ENCODE results near the gene C2orf66. TPM values are rescaled to one million over a fixed set of nuclear protein-coding genes. Genes with fewer than 3 reads are reported as not detected.

Gene C2orf66
- total and polyA plus RNA-seq, 2 experiments from 2014 or later = 0.07 TPM; not detected in 1

- no peak for DNase-seq (ENCODE audit: low spot score)
- Histone ChIP-seq H3K27ac (no peak overlapping the region), H3K79me2 (peaks cover 22% of the 10 kb centered on the region), H3K4me3 (no peak overlapping the region), H3K36me3 (replicated peaks; ENCODE audit: insufficient read depth, low read depth) (no peaks in the 10 kb centered on the region), H4K20me1 (ENCODE audit: insufficient read depth, poor library complexity, severe bottlenecking) (no peaks in the 10 kb centered on the region), H2AFZ (no peak overlapping the region), H3K27me3 (peaks cover 6% of the 10 kb centered on the region), H3K9me3 (ENCODE audit: low read depth) (no peaks in the 10 kb centered on the region), H3K4me2 (no peak overlapping the region), H3K9me2 (replicated peaks; ENCODE audit: insufficient read depth) (no peaks in the 10 kb centered on the region), H3K4me1 (ENCODE audit: insufficient read depth) (peaks cover 7% of the 10 kb centered on the region)
- TF ChIP-seq CTCF (IDR thresholded peaks at IDR 0.05; ENCODE audit: poor library complexity) = no peak
- TF ChIP-seq EZH2phosphoT487 (IDR thresholded peaks at IDR 0.05; ENCODE audit: low read depth, severe bottlenecking, unreplicated experiment) = no peak
- no peak for TF ChIP-seq EZH2 (IDR thresholded peaks at IDR 0.05; ENCODE audit: borderline replicate concordance)
- WGBS (ENCODE audit: low lambda C conversion rate, missing lambda C conversion rate) = 25% methylated on average over 2 of the region's 2 CpGs
Measured at GRCh38 chr2:196801674-196802261, 7.4 kb downstream of the C2orf66 start.

GRCh38 chr2:196798980-196799379, 10.2 kb downstream of the C2orf66 start:
- 9% methylated on average over 10 of the region's 10 CpGs for WGBS (ENCODE audit: low lambda C conversion rate, missing lambda C conversion rate)
- no peak for DNase-seq (ENCODE audit: low spot score)

GRCh38 chr2:196792865-196793264, 16.3 kb downstream of the C2orf66 start:
- no peak for DNase-seq (ENCODE audit: low spot score)
- no peaks in the 10 kb centered on the region for H3K36me3 ChIP-seq (replicated peaks; ENCODE audit: insufficient read depth, low read depth)
- H2AFZ ChIP-seq = no peak overlapping the region
- peaks cover under 1% of the 10 kb centered on the region for H3K4me1 ChIP-seq (ENCODE audit: insufficient read depth)
- H3K9me3 ChIP-seq (ENCODE audit: low read depth) = no peaks in the 10 kb centered on the region
- no peak overlapping the region for H3K4me2 ChIP-seq
- no peak overlapping the region for H3K4me3 ChIP-seq
- H3K79me2 ChIP-seq = peaks cover 9% of the 10 kb centered on the region
- no peaks in the 10 kb centered on the region for H3K27me3 ChIP-seq
- TF ChIP-seq EZH2 (IDR thresholded peaks at IDR 0.05; ENCODE audit: borderline replicate concordance) (no peak), CTCF (IDR thresholded peaks at IDR 0.05; ENCODE audit: poor library complexity) (no peak), EZH2phosphoT487 (IDR thresholded peaks at IDR 0.05; ENCODE audit: low read depth, severe bottlenecking, unreplicated experiment) (no peak)
- 98% methylated on average over 3 of the region's 3 CpGs for WGBS (ENCODE audit: low lambda C conversion rate, missing lambda C conversion rate)
- no peak overlapping the region for H3K27ac ChIP-seq
- H4K20me1 ChIP-seq (ENCODE audit: insufficient read depth, poor library complexity, severe bottlenecking) = no peaks in the 10 kb centered on the region
- H3K9me2 ChIP-seq (replicated peaks; ENCODE audit: insufficient read depth) = no peaks in the 10 kb centered on the region

More at GRCh38 chr2:196798980-196799379, 10.2 kb downstream of the C2orf66 start:
- H3K27ac ChIP-seq = peak overlapping the region; percentile 83
- no peaks in the 10 kb centered on the region for H3K36me3 ChIP-seq (replicated peaks; ENCODE audit: insufficient read depth, low read depth)
- peak overlapping the region; percentile 98 for H2AFZ ChIP-seq
- H3K4me1 ChIP-seq (ENCODE audit: insufficient read depth) = peaks cover 7% of the 10 kb centered on the region
- TF ChIP-seq EZH2phosphoT487 (IDR thresholded peaks at IDR 0.05; ENCODE audit: low read depth, severe bottlenecking, unreplicated experiment) (no peak), CTCF (IDR thresholded peaks at IDR 0.05; ENCODE audit: poor library complexity) (no peak), EZH2 (IDR thresholded peaks at IDR 0.05; ENCODE audit: borderline replicate concordance) (no peak)
- H3K27me3 ChIP-seq = no peaks in the 10 kb centered on the region
- no peaks in the 10 kb centered on the region for H3K9me3 ChIP-seq (ENCODE audit: low read depth)
- H3K4me3 ChIP-seq = peak overlapping the region; percentile 91
- no peaks in the 10 kb centered on the region for H3K9me2 ChIP-seq (replicated peaks; ENCODE audit: insufficient read depth)
- H3K79me2 ChIP-seq = peaks cover 22% of the 10 kb centered on the region
- H3K4me2 ChIP-seq = peak overlapping the region; percentile 80
- H4K20me1 ChIP-seq (ENCODE audit: insufficient read depth, poor library complexity, severe bottlenecking) = no peaks in the 10 kb centered on the region

All from hepatocyte (in vitro differentiated cells).